Suprapubic skin (tissue), 4 donors: Measurements from ENCODE around the gene CEPT1.

Experiments used
- CTCF ChIP-seq, 2 donors: fragments of 200-600 bp in 1 of 2; fragments of 450-650 bp in 1 of 2; sonication (generic) in 1 of 2; IDR thresholded peaks; one replicate each; pipeline ENCODE4 v1.5.1; 2016 to 2019; ENCODE audit warnings: antibody characterized with exemption in 2 of 2, mild to moderate bottlenecking in 1 of 2, moderate library complexity in 1 of 2
- EP300 ChIP-seq: sonication (generic); formaldehyde crosslinking; IDR thresholded peaks from one replicate; pipeline ENCODE4 v1.6.1; 2017; ENCODE audit warnings: antibody characterized with exemption
- POLR2A ChIP-seq, 2 donors: fragments of 450-650 bp; IDR thresholded peaks; one replicate each; pipeline ENCODE4 v1.6.1; 2017; ENCODE audit warnings: antibody characterized with exemption in 2 of 2, mild to moderate bottlenecking in 2 of 2, moderate library complexity in 2 of 2
- POLR2AphosphoS5 ChIP-seq, 3 donors: sonication (generic); formaldehyde crosslinking; IDR thresholded peaks; one replicate each; pipeline ENCODE4 v1.6.1; 2017; ENCODE audit warnings: antibody characterized with exemption in 3 of 3

GRCh38 chr1:111141245-111142220 is 1.5 kb downstream of the CEPT1 start:
- no peak for TF ChIP-seq CTCF (IDR thresholded peaks at IDR 0.05)
- TF ChIP-seq POLR2A (IDR thresholded peaks at IDR 0.05), result no peak
- no peak for TF ChIP-seq POLR2AphosphoS5 (IDR thresholded peaks at IDR 0.05)
- no peak for TF ChIP-seq EP300
